ENCODE results near the gene GIPR.

DNA sequence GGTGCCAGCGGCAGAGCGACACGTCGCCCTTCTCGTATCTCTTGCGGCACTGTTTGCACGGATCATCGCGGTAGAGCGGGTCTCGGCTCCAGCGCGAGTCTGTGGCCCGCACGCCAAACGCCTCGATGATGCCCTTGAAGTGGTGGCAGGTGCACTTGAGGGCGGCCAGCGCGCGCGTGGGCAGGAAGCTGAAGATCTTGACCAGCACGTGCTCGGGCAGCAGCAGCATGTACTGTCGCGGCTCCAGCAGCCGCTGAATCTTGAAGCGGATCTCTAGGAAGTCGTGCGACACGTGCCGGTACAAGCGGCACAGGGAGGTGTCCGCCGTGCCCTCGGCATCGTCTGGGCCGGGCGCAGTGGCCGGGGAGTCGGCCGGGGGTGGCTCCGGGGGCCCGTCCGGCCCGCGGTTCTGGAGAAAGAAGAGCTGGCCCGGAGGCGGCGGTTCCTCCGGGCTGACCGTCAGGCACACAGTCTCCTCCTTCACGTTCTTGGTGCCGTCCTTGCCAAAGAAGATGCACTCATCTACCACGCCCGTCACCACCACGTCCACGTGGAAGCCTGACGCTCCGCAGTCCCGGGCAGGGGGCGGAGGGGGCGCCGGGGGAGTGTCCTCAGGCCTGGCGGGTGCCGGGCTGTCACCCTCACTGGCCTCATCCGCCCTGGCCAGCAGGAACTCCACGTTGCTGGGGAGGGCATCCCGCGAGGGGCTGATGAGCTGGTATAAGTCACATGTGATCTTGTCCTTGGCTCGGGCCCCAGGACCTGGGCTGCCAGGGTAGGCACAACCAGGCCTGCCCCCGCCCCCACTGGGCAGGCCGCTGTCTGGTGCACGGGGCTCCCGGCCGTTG lies 44.1 kb downstream of the GIPR start:
- TF ChIP-seq, protein P1, sequence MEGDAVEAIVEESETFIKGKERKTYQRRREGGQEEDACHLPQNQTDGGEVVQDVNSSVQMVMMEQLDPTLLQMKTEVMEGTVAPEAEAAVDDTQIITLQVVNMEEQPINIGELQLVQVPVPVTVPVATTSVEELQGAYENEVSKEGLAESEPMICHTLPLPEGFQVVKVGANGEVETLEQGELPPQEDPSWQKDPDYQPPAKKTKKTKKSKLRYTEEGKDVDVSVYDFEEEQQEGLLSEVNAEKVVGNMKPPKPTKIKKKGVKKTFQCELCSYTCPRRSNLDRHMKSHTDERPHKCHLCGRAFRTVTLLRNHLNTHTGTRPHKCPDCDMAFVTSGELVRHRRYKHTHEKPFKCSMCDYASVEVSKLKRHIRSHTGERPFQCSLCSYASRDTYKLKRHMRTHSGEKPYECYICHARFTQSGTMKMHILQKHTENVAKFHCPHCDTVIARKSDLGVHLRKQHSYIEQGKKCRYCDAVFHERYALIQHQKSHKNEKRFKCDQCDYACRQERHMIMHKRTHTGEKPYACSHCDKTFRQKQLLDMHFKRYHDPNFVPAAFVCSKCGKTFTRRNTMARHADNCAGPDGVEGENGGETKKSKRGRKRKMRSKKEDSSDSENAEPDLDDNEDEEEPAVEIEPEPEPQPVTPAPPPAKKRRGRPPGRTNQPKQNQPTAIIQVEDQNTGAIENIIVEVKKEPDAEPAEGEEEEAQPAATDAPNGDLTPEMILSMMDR (IDR thresholded peaks at IDR 0.05 in 8 of 11, conservative IDR thresholded peaks at IDR 0.05 in 3 of 11): no peak
- no peak for TF ChIP-seq POLR2A (IDR thresholded peaks at IDR 0.05)
- TF ChIP-seq POLR2AphosphoS5 (IDR thresholded peaks at IDR 0.05): peak in 2 of 3 donors; percentile 29 to 62
